ENCODE data around the gene PERM1.

The PERM1 gene

GRCh38 chr1:971751-972506, 10.0 kb downstream of the PERM1 start:
- Histone ChIP-seq H3K4me1 (ENCODE audit: control insufficient read depth, insufficient read depth, low read depth, low read length) (peaks cover 14% of the 10 kb centered on the region), H3K18ac (ENCODE audit: low read depth in 1 of 2, low read length in 2 of 2) (no peak overlapping the region), H3K36me3 (ENCODE audit: control insufficient read depth in 1 of 2, insufficient read depth in 2 of 2, low read depth in 1 of 2, low read length in 2 of 2) (peaks cover 0 to 9% of the 10 kb centered on the region in 2 experiments), H2AFZ (ENCODE audit: low read depth, low read length) (no peak overlapping the region), H2BK15ac (ENCODE audit: low read depth, poor library complexity, severe bottlenecking) (peak overlapping the region; percentile 6), H3K23ac (ENCODE audit: low read length in 2 of 2) (no peak overlapping the region), H4K91ac (ENCODE audit: low read length) (no peak overlapping the region), H2AK5ac (ENCODE audit: low read length, severe bottlenecking) (no peak overlapping the region), H2BK120ac (ENCODE audit: low read depth, low read length) (no peak overlapping the region), H3K27me3 (ENCODE audit: control insufficient read depth in 1 of 2, insufficient read depth in 1 of 2, low read length in 2 of 2) (peaks cover 0 to 86% of the 10 kb centered on the region in 2 experiments), H2BK5ac (ENCODE audit: low read depth, low read length, poor library complexity, severe bottlenecking) (no peak overlapping the region), H3K9ac (ENCODE audit: low read length) (no peak overlapping the region), H2BK12ac (ENCODE audit: low read length in 2 of 2) (no peak overlapping the region), H3K9me3 (ENCODE audit: control insufficient read depth, low read length) (no peaks in the 10 kb centered on the region), H3K4ac (ENCODE audit: low read depth in 1 of 2, low read length in 2 of 2) (no peak overlapping the region), H3K14ac (ENCODE audit: low read length in 2 of 2) (no peak overlapping the region), H3K4me3 (ENCODE audit: insufficient read depth in 1 of 2, low read depth in 1 of 2, low read length in 2 of 2) (no peak overlapping the region), H3K79me1 (replicated peaks; ENCODE audit: low read length, poor library complexity, severe bottlenecking) (no peaks in the 10 kb centered on the region), H4K8ac (ENCODE audit: low read length) (no peak overlapping the region), H3K27ac (ENCODE audit: low read length, poor library complexity, severe bottlenecking) (no peak overlapping the region), H3K4me2 (ENCODE audit: low read length, poor library complexity, severe bottlenecking) (no peak overlapping the region)
- WGBS: 91% methylated on average over 34 of the region's 34 CpGs
- DNase-seq: no peak

GRCh38 chr1:970973-971730, 10.7 kb downstream of the PERM1 start:
- no peak overlapping the region for H2BK12ac ChIP-seq (ENCODE audit: low read length in 2 of 2)
- no peak overlapping the region for H4K8ac ChIP-seq (ENCODE audit: low read length)
- peaks cover 0 to 83% of the 10 kb centered on the region in 2 experiments for H3K27me3 ChIP-seq (ENCODE audit: control insufficient read depth in 1 of 2, insufficient read depth in 1 of 2, low read length in 2 of 2)
- H3K9ac ChIP-seq (ENCODE audit: low read length): no peak overlapping the region
- no peak for DNase-seq
- no peak overlapping the region for H4K91ac ChIP-seq (ENCODE audit: low read length)
- no peak overlapping the region for H2BK5ac ChIP-seq (ENCODE audit: low read depth, low read length, poor library complexity, severe bottlenecking)
- no peaks in the 10 kb centered on the region for H3K9me3 ChIP-seq (ENCODE audit: control insufficient read depth, low read length)
- no peak overlapping the region for H3K27ac ChIP-seq (ENCODE audit: low read length, poor library complexity, severe bottlenecking)
- H2BK120ac ChIP-seq (ENCODE audit: low read depth, low read length): no peak overlapping the region
- WGBS: 84% methylated on average over 30 of the region's 42 CpGs
- no peaks in the 10 kb centered on the region for H3K79me1 ChIP-seq (replicated peaks; ENCODE audit: low read length, poor library complexity, severe bottlenecking)
- H3K4me2 ChIP-seq (ENCODE audit: low read length, poor library complexity, severe bottlenecking): no peak overlapping the region
- H3K18ac ChIP-seq (ENCODE audit: low read depth in 1 of 2, low read length in 2 of 2): no peak overlapping the region
- no peak overlapping the region for H3K23ac ChIP-seq (ENCODE audit: low read length in 2 of 2)
- no peak overlapping the region for H3K4ac ChIP-seq (ENCODE audit: low read depth in 1 of 2, low read length in 2 of 2)
- no peak overlapping the region for H2AFZ ChIP-seq (ENCODE audit: low read depth, low read length)
- no peak overlapping the region for H3K14ac ChIP-seq (ENCODE audit: low read length in 2 of 2)
- peaks cover 0 to 9% of the 10 kb centered on the region in 2 experiments for H3K36me3 ChIP-seq (ENCODE audit: control insufficient read depth in 1 of 2, insufficient read depth in 2 of 2, low read depth in 1 of 2, low read length in 2 of 2)
- no peak overlapping the region for H2BK15ac ChIP-seq (ENCODE audit: low read depth, poor library complexity, severe bottlenecking)
- no peak overlapping the region for H3K4me3 ChIP-seq (ENCODE audit: insufficient read depth in 1 of 2, low read depth in 1 of 2, low read length in 2 of 2)
- H2AK5ac ChIP-seq (ENCODE audit: low read length, severe bottlenecking): no peak overlapping the region
- H3K4me1 ChIP-seq (ENCODE audit: control insufficient read depth, insufficient read depth, low read depth, low read length): peaks cover 18% of the 10 kb centered on the region

- H2AFZ ChIP-seq (ENCODE audit: low read depth, low read length): no peak overlapping the region
- H4K91ac ChIP-seq (ENCODE audit: low read length): no peak overlapping the region
- H3K23ac ChIP-seq (ENCODE audit: low read length in 2 of 2): no peak overlapping the region
- peaks cover 0 to 13% of the 10 kb centered on the region in 2 experiments for H3K36me3 ChIP-seq (ENCODE audit: control insufficient read depth in 1 of 2, insufficient read depth in 2 of 2, low read depth in 1 of 2, low read length in 2 of 2)
- no peak overlapping the region for H4K8ac ChIP-seq (ENCODE audit: low read length)
- H2AK5ac ChIP-seq (ENCODE audit: low read length, severe bottlenecking): no peak overlapping the region
- H3K4me2 ChIP-seq (ENCODE audit: low read length, poor library complexity, severe bottlenecking): no peak overlapping the region
- no peak overlapping the region for H2BK5ac ChIP-seq (ENCODE audit: low read depth, low read length, poor library complexity, severe bottlenecking)
- H3K9me3 ChIP-seq (ENCODE audit: control insufficient read depth, low read length): no peaks in the 10 kb centered on the region
- peaks cover 0 to 75% of the 10 kb centered on the region in 2 experiments for H3K27me3 ChIP-seq (ENCODE audit: control insufficient read depth in 1 of 2, insufficient read depth in 1 of 2, low read length in 2 of 2)
- 49% methylated on average over 33 of the region's 33 CpGs for WGBS
- H3K14ac ChIP-seq (ENCODE audit: low read length in 2 of 2): no peak overlapping the region
- H3K18ac ChIP-seq (ENCODE audit: low read depth in 1 of 2, low read length in 2 of 2): no peak overlapping the region
- no peak overlapping the region for H2BK120ac ChIP-seq (ENCODE audit: low read depth, low read length)
- no peak overlapping the region for H3K9ac ChIP-seq (ENCODE audit: low read length)
- no peak overlapping the region for H2BK15ac ChIP-seq (ENCODE audit: low read depth, poor library complexity, severe bottlenecking)
- H3K4me1 ChIP-seq (ENCODE audit: control insufficient read depth, insufficient read depth, low read depth, low read length): peaks cover 19% of the 10 kb centered on the region
- no peaks in the 10 kb centered on the region for H3K79me1 ChIP-seq (replicated peaks; ENCODE audit: low read length, poor library complexity, severe bottlenecking)
- H3K4ac ChIP-seq (ENCODE audit: low read depth in 1 of 2, low read length in 2 of 2): no peak overlapping the region
- no peak overlapping the region for H3K4me3 ChIP-seq (ENCODE audit: insufficient read depth in 1 of 2, low read depth in 1 of 2, low read length in 2 of 2)
- no peak overlapping the region for H2BK12ac ChIP-seq (ENCODE audit: low read length in 2 of 2)
- H3K27ac ChIP-seq (ENCODE audit: low read length, poor library complexity, severe bottlenecking): no peak overlapping the region
- DNase-seq: no peak
Measured at GRCh38 chr1:970242-970972, 11.5 kb downstream of the PERM1 start.

All from mesenchymal stem cell (in vitro differentiated cells and primary cell).